Hepatocyte (in vitro differentiated cells): ENCODE data around the gene SLC35A5. TPM values are rescaled to one million over a fixed set of nuclear protein-coding genes. Genes with fewer than 3 reads are reported as not detected.
A peak's percentile ranks its signal among the peaks of the same experiment; 100 is the strongest.

Experiments
- DNase-seq: peaks from one replicate; pipeline ENCODE4 v3.0.0-alpha.2; 2016; ENCODE audit warnings: low spot score
- H2AFZ ChIP-seq: fragments of 200-600 bp; sonication (generic); 2 replicates; pipeline ENCODE4 v1.6.0; 2016; ENCODE audit warnings: antibody characterized with exemption, mild to moderate bottlenecking
- H3K27ac ChIP-seq: fragments of 200-600 bp; sonication (generic); 2 replicates; pipeline ENCODE4 v1.5.1; 2016; ENCODE audit warnings: mild to moderate bottlenecking
- H3K27me3 ChIP-seq: fragments of 200-600 bp; sonication (generic); 2 replicates; pipeline ENCODE4 v1.6.1; 2016
- H3K36me3 ChIP-seq: fragments of 200-600 bp; sonication (generic); replicated peaks from 2 replicates; pipeline ENCODE4 v1.5.1; 2016; ENCODE audit warnings: low read depth; ENCODE audit not compliant: insufficient read depth
- H3K4me1 ChIP-seq: fragments of 200-600 bp; sonication (generic); 2 replicates; pipeline ENCODE4 v1.5.1; 2016; ENCODE audit warnings: mild to moderate bottlenecking, moderate library complexity; ENCODE audit not compliant: insufficient read depth
- H3K4me2 ChIP-seq: fragments of 200-600 bp; sonication (generic); 2 replicates; pipeline ENCODE4 v1.6.0; 2016
- H3K4me3 ChIP-seq: fragments of 200-600 bp; sonication (generic); 2 replicates; pipeline ENCODE4 v1.5.1; 2016; ENCODE audit warnings: mild to moderate bottlenecking
- H3K79me2 ChIP-seq: fragments of 200-600 bp; sonication (generic); 2 replicates; pipeline ENCODE4 v1.6.0; 2017; ENCODE audit warnings: mild to moderate bottlenecking
- H3K9me2 ChIP-seq: fragments of 200-600 bp; sonication (generic); replicated peaks from 2 replicates; pipeline ENCODE4 v1.6.0; 2017; ENCODE audit warnings: mild to moderate bottlenecking; ENCODE audit not compliant: insufficient read depth
- H3K9me3 ChIP-seq: fragments of 200-600 bp; sonication (generic); 2 replicates; pipeline ENCODE4 v1.5.1; 2016; ENCODE audit warnings: low read depth, mild to moderate bottlenecking
- H4K20me1 ChIP-seq: fragments of 200-600 bp; sonication (generic); 2 replicates; pipeline ENCODE4 v1.6.0; 2016; ENCODE audit warnings: mild to moderate bottlenecking; ENCODE audit not compliant: insufficient read depth, poor library complexity, severe bottlenecking
- EZH2 ChIP-seq: fragments of 200-600 bp; sonication (generic); IDR thresholded peaks from 2 replicates; pipeline ENCODE4 v1.6.1; 2016; ENCODE audit warnings: antibody characterized with exemption, mild to moderate bottlenecking, borderline replicate concordance
- EZH2phosphoT487 ChIP-seq: fragments of 200-600 bp; sonication (generic); IDR thresholded peaks from one replicate; pipeline ENCODE4 v1.6.1; 2018; ENCODE audit warnings: antibody characterized with exemption, mild to moderate bottlenecking, low read depth, moderate library complexity; ENCODE audit not compliant: unreplicated experiment, severe bottlenecking
- WGBS: methylation state at CpG from one replicate; pipeline ENCODE4 v1.1.6; 2016; ENCODE audit warnings: low lambda C conversion rate; ENCODE audit errors: missing lambda C conversion rate; 5-methylcytosine and 5-hydroxymethylcytosine counted together
- polyA plus RNA-seq: library from polyadenylated mRNA; unstranded; fragments of >200 nt; fragmentation: Nextera tagmentation; extraction: Ambion mirVana; gene quantifications from 2 replicates; pipeline ENCODE4 v1.2.1, GENCODE V29; 2016
- total RNA-seq: library from RNA; depleted of rRNA; stranded (reverse); fragments of >200 nt; gene quantifications from 2 replicates; pipeline ENCODE4 v1.2.3, GENCODE V29; 2014
- TF ChIP-seq, protein P1 (sequence below): fragments of 200-600 bp; sonication (generic); IDR thresholded peaks from 2 replicates; pipeline ENCODE4 v1.5.1; 2016; ENCODE audit warnings: antibody characterized with exemption, mild to moderate bottlenecking; ENCODE audit not compliant: poor library complexity

Gene SLC35A5
- total and polyA plus RNA-seq, 2 experiments from 2014 or later: 30.5 to 56.8 TPM

GRCh38 chr3:112582244-112582874 lies 20.5 kb downstream of the SLC35A5 start:
- Histone ChIP-seq H3K79me2 (no peaks in the 10 kb centered on the region), H4K20me1 (no peaks in the 10 kb centered on the region), H3K27ac (no peak overlapping the region), H3K36me3 (no peaks in the 10 kb centered on the region), H3K9me2 (no peaks in the 10 kb centered on the region), H3K9me3 (no peaks in the 10 kb centered on the region), H3K4me3 (no peak overlapping the region), H3K4me1 (no peaks in the 10 kb centered on the region), H3K27me3 (no peaks in the 10 kb centered on the region), H2AFZ (no peak overlapping the region), H3K4me2 (no peak overlapping the region)
- peak; percentile 65 for DNase-seq
- no peak for TF ChIP-seq EZH2
- no peak for TF ChIP-seq EZH2phosphoT487
- TF ChIP-seq, protein P1, sequence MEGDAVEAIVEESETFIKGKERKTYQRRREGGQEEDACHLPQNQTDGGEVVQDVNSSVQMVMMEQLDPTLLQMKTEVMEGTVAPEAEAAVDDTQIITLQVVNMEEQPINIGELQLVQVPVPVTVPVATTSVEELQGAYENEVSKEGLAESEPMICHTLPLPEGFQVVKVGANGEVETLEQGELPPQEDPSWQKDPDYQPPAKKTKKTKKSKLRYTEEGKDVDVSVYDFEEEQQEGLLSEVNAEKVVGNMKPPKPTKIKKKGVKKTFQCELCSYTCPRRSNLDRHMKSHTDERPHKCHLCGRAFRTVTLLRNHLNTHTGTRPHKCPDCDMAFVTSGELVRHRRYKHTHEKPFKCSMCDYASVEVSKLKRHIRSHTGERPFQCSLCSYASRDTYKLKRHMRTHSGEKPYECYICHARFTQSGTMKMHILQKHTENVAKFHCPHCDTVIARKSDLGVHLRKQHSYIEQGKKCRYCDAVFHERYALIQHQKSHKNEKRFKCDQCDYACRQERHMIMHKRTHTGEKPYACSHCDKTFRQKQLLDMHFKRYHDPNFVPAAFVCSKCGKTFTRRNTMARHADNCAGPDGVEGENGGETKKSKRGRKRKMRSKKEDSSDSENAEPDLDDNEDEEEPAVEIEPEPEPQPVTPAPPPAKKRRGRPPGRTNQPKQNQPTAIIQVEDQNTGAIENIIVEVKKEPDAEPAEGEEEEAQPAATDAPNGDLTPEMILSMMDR: peak; percentile 79
- WGBS: 54% methylated on average over 2 of the region's 2 CpGs

DNA sequence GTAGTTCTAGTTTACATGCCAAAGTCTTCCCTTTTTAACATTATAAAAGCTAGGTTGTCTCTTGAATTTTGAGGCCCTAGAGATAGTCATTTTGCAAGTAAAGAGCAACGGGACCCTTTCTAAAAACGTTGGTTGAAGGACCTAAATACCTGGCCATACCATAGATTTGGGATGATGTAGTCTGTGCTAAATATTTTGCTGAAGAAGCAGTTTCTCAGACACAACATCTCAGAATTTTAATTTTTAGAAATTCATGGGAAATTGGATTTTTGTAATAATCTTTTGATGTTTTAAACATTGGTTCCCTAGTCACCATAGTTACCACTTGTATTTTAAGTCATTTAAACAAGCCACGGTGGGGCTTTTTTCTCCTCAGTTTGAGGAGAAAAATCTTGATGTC lies 21.3 kb downstream of the SLC35A5 start:
- H3K9me2 ChIP-seq: no peaks in the 10 kb centered on the region
- H3K27me3 ChIP-seq: no peaks in the 10 kb centered on the region
- no peak overlapping the region for H3K27ac ChIP-seq
- H3K9me3 ChIP-seq: no peaks in the 10 kb centered on the region
- H4K20me1 ChIP-seq: no peaks in the 10 kb centered on the region
- no peak for TF ChIP-seq EZH2phosphoT487
- no peaks in the 10 kb centered on the region for H3K79me2 ChIP-seq
- H3K4me2 ChIP-seq: no peak overlapping the region
- no peaks in the 10 kb centered on the region for H3K36me3 ChIP-seq
- no peak overlapping the region for H3K4me3 ChIP-seq
- no peaks in the 10 kb centered on the region for H3K4me1 ChIP-seq
- no peak for DNase-seq
- 80% methylated on average over 3 of the region's 3 CpGs for WGBS
- no peak overlapping the region for H2AFZ ChIP-seq

DNA sequence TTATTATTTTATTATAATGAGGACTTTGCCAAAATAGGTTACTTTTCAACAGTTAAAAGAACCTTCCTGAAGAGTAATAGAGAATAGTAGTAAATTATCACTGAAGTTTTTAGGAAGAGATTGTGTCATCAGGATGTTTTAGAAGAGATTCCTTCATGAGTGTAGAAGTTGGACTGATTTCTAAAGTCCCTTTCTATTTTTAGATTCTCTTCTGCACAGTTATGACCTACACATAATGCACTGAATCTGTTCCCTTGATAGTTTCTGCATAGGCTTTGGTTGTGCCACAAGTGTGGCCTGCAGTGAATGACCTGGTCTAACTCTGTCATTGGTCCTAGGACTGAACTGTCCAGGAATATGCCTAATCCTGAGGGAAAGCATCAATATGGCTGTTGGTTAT lies 23.9 kb downstream of the SLC35A5 start:
- H3K79me2 ChIP-seq: no peaks in the 10 kb centered on the region

DNA sequence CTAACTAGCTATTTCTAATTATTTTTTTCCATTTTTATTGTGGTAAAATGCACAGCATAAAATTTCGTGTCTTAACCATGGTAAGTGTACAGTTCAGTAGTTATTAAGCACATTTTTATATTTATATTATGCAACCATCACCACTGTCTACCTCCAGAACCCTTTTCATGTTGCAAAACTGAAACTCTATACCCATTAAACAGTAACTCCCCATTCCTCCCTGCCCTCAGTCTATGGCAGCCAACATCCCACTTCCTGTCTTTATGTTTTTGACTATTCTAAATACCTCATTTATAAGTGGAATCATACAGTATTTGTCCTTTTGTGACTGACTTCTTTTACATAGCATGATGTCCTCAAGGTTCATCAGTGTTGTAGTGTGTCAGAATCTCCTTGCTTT lies 25.5 kb downstream of the SLC35A5 start:
- Histone ChIP-seq H3K4me3 (no peak overlapping the region), H3K27ac (no peak overlapping the region), H2AFZ (no peak overlapping the region), H3K9me2 (no peaks in the 10 kb centered on the region), H3K27me3 (no peaks in the 10 kb centered on the region), H3K4me2 (no peak overlapping the region), H3K4me1 (no peaks in the 10 kb centered on the region), H4K20me1 (no peaks in the 10 kb centered on the region), H3K79me2 (no peaks in the 10 kb centered on the region), H3K9me3 (no peaks in the 10 kb centered on the region), H3K36me3 (no peaks in the 10 kb centered on the region)
- DNase-seq: no peak
- TF ChIP-seq EZH2: no peak
- TF ChIP-seq EZH2phosphoT487: no peak
- TF ChIP-seq, protein P1: no peak
- WGBS: 96% methylated on average over 1 of the region's 1 CpG

More for the DNA sequence above, 23.9 kb downstream of the SLC35A5 start:
- Histone ChIP-seq H3K36me3 (no peaks in the 10 kb centered on the region), H3K9me2 (no peaks in the 10 kb centered on the region), H3K27me3 (no peaks in the 10 kb centered on the region), H2AFZ (no peak overlapping the region), H3K27ac (no peak overlapping the region), H4K20me1 (no peaks in the 10 kb centered on the region), H3K4me2 (no peak overlapping the region), H3K9me3 (no peaks in the 10 kb centered on the region), H3K4me1 (no peaks in the 10 kb centered on the region), H3K4me3 (no peak overlapping the region)
- no peak for TF ChIP-seq EZH2phosphoT487
- TF ChIP-seq, protein P1: no peak
- no peak for TF ChIP-seq EZH2
- no peak for DNase-seq
